Fibroblast of gingiva (primary cell): ENCODE data around the gene CERCAM.

Source experiments
- DNase-seq: peaks from one replicate; pipeline ENCODE4 v3.0.0-alpha.2; 2011; ENCODE audit warnings: low read depth

Gene CERCAM

GRCh38 chr9:128456613-128457061, 36.0 kb downstream of the CERCAM start:
- DNase-seq: peak; percentile 71

GRCh38 chr9:128457207-128457606, 36.5 kb downstream of the CERCAM start:
- no peak for DNase-seq

GRCh38 chr9:128459011-128459410, 38.4 kb downstream of the CERCAM start:
- DNase-seq: no peak

GRCh38 chr9:128469070-128469469, 48.4 kb downstream of the CERCAM start:
- no peak for DNase-seq

- DNase-seq: peak; percentile 88
These were observed 49.9 kb downstream of the CERCAM start for GRCh38 chr9:128470560-128470959.

- DNase-seq: no peak
These were observed 52.4 kb downstream of the CERCAM start for GRCh38 chr9:128473104-128473503.

- no peak for DNase-seq
These were observed 55.2 kb downstream of the CERCAM start for GRCh38 chr9:128475867-128476266.

- no peak for DNase-seq
These were observed 58.6 kb downstream of the CERCAM start for GRCh38 chr9:128479262-128479661.

- DNase-seq: no peak
These were observed 60.9 kb downstream of the CERCAM start for GRCh38 chr9:128481561-128481960.

GRCh38 chr9:128482186-128482585, 61.5 kb downstream of the CERCAM start:
- DNase-seq: no peak

- no peak for DNase-seq
These were observed 64.2 kb downstream of the CERCAM start for GRCh38 chr9:128484686-128485413.

GRCh38 chr9:128485414-128485855, 64.8 kb downstream of the CERCAM start:
- DNase-seq: no peak

GRCh38 chr9:128486201-128486600, 65.5 kb downstream of the CERCAM start:
- no peak for DNase-seq
